Transverse colon (tissue), 4 donors: ENCODE results near the gene SPATA2L. TPM values are rescaled to one million over a fixed set of nuclear protein-coding genes. Genes with fewer than 3 reads are reported as not detected.

ENCODE experiments used
- DNase-seq: peaks from one replicate; pipeline ENCODE4 v3.0.0-alpha.2; 2019
- H3K27ac ChIP-seq, 4 donors: fragments of 200-600 bp; sonication (generic); 2 replicates each; pipeline ENCODE4 v1.5.1; 2016 to 2018; ENCODE audit warnings: inconsistent platforms in 4 of 4
- H3K27me3 ChIP-seq: fragments of 200-600 bp; sonication (generic); 2 replicates; pipeline ENCODE4 v1.5.1; 2017; ENCODE audit warnings: inconsistent platforms
- H3K36me3 ChIP-seq, 4 donors: fragments of 200-600 bp; sonication (generic); 2 replicates each; pipeline ENCODE4 v1.5.1; 2017 to 2019; ENCODE audit warnings: inconsistent platforms in 4 of 4
- H3K4me1 ChIP-seq, 4 donors: fragments of 200-600 bp; sonication (generic); 2 replicates each; pipeline ENCODE4 v1.5.1; 2017 to 2020; ENCODE audit warnings: inconsistent platforms in 4 of 4
- H3K4me3 ChIP-seq, 4 donors: fragments of 200-600 bp; sonication (generic); 1 replicate in 1 of 4; 2 replicates in 3 of 4; pipeline versions ENCODE4 v1.5.1 to v1.6.1; 2017 to 2019; ENCODE audit warnings: inconsistent platforms in 4 of 4
- H3K9me3 ChIP-seq, 2 donors: fragments of 200-600 bp; sonication (generic); 2 replicates each; pipeline ENCODE4 v1.5.1; 2017 to 2019; ENCODE audit warnings: inconsistent platforms in 2 of 2
- CTCF ChIP-seq, 5 experiments: fragments of 200-600 bp in 3 of 5; fragments of 450-650 bp in 2 of 5; sonication (generic) in 3 of 5; IDR thresholded peaks; 1 replicate in 2 of 5; 2 replicates in 3 of 5; pipeline ENCODE4 v1.5.1; 2016 to 2017; ENCODE audit warnings: antibody characterized with exemption in 5 of 5, inconsistent platforms in 3 of 5, mild to moderate bottlenecking in 2 of 5, moderate library complexity in 1 of 5
- EP300 ChIP-seq: sonication (generic); formaldehyde crosslinking; IDR thresholded peaks from one replicate; pipeline ENCODE4 v1.6.1; 2017; ENCODE audit warnings: antibody characterized with exemption, low read depth
- POLR2A ChIP-seq: fragments of 450-650 bp; IDR thresholded peaks from one replicate; pipeline ENCODE4 v1.6.1; 2016; ENCODE audit warnings: antibody characterized with exemption, mild to moderate bottlenecking, moderate library complexity
- POLR2AphosphoS5 ChIP-seq, 3 donors: sonication (generic); formaldehyde crosslinking; IDR thresholded peaks; one replicate each; pipeline ENCODE4 v1.6.1; 2016; ENCODE audit warnings: antibody characterized with exemption in 3 of 3
- WGBS, 2 donors: methylation state at CpG; one replicate each; pipeline ENCODE4 v1.1.5; 2018; ENCODE audit warnings: low coverage in 1 of 2; 5-methylcytosine and 5-hydroxymethylcytosine counted together
- in situ Hi-C, 4 donors: fragments of 200-750 bp; cut with MboI; loops; one replicate each; pipeline versions ENCODE4 v1.15.0 to v1.15.1; 2017; ENCODE audit warnings: low sequenced_read_pairs in 3 of 4, low pct_ligation_motif_present in 1 of 4, low pct_unique_long_range_greater_than_20kb in 1 of 4
- intact Hi-C: fragments of 100-400 bp; cut with DNase I; formaldehyde crosslinking; loops from one replicate; pipeline ENCODE4 v1.15.1; 2023; ENCODE audit warnings: low total_unique reads
- total RNA-seq, 4 donors: library from RNA; depleted of rRNA; stranded (reverse); fragments of >200 nt; gene quantifications; one replicate each; pipeline ENCODE4 v1.1.0, GENCODE V29; 2016

The SPATA2L gene
- total RNA-seq, 4 donors from 2014 or later = 30.8 to 83.0 (median 60.6) TPM

- H3K27ac ChIP-seq = no peak overlapping the region
- intact Hi-C loops = no loop called here
- no peaks in the 10 kb centered on the region for H3K9me3 ChIP-seq
- no peak overlapping the region for H3K4me3 ChIP-seq
- 60 to 91% methylated on average over 2 to 23 of the region's 29 CpGs for WGBS, 2 donors
- H3K4me1 ChIP-seq = peaks cover 3 to 29% (median 15%) of the 10 kb centered on the region in 4 donors
- DNase-seq = no peak
- H3K36me3 ChIP-seq = no peaks in the 10 kb centered on the region
- in situ Hi-C loops = no loop called here
- TF ChIP-seq POLR2AphosphoS5 (IDR thresholded peaks at IDR 0.05) (no peak), CTCF (IDR thresholded peaks at IDR 0.05) (no peak), EP300 (no peak), POLR2A (no peak)
- peaks cover 9% of the 10 kb centered on the region for H3K27me3 ChIP-seq
Observed at GRCh38 chr16:89716916-89717687, 15.6 kb upstream of the SPATA2L start.

GRCh38 chr16:89716493-89716892 lies 15.0 kb upstream of the SPATA2L start:
- TF ChIP-seq POLR2AphosphoS5 (IDR thresholded peaks at IDR 0.05) = no peak
- peaks cover 7 to 34% (median 20%) of the 10 kb centered on the region in 4 donors for H3K4me1 ChIP-seq
- H3K4me3 ChIP-seq = no peak overlapping the region
- H3K36me3 ChIP-seq = no peaks in the 10 kb centered on the region
- no peak overlapping the region for H3K27ac ChIP-seq
- 92% methylated on average over 6 to 15 of the region's 15 CpGs for WGBS, 2 donors
- peaks cover 12% of the 10 kb centered on the region for H3K27me3 ChIP-seq
- in situ Hi-C loops (no loop called here), intact Hi-C loops (no loop called here)
- DNase-seq = no peak
- no peaks in the 10 kb centered on the region for H3K9me3 ChIP-seq

- H3K36me3 ChIP-seq = no peaks in the 10 kb centered on the region
Observed at GRCh38 chr16:89712274-89712781, 10.8 kb upstream of the SPATA2L start.

GRCh38 chr16:89711601-89712273 lies 10.2 kb upstream of the SPATA2L start:
- peaks cover 12% of the 10 kb centered on the region for H3K27me3 ChIP-seq
- H3K9me3 ChIP-seq = no peaks in the 10 kb centered on the region
- intact Hi-C loops (no loop called here), in situ Hi-C loops (no loop called here)
- WGBS, 2 donors = 5% methylated on average over 12 of the region's 48 CpGs; no CpG with 5 or more reads in 1 of the 2 donors
- peak; percentile 74 for DNase-seq
- no peaks in the 10 kb centered on the region for H3K36me3 ChIP-seq
- peaks cover 7 to 26% (median 16%) of the 10 kb centered on the region in 4 donors for H3K4me1 ChIP-seq
- peak overlapping the region in 1 of 4 donors; percentile 43 for H3K27ac ChIP-seq
- H3K4me3 ChIP-seq = peak overlapping the region; percentile 8 to 44 (median 30)
- TF ChIP-seq POLR2A (peak; percentile 10), POLR2AphosphoS5 (IDR thresholded peaks at IDR 0.05) (peak in 1 of 3 donors; percentile 7), CTCF (IDR thresholded peaks at IDR 0.05) (no peak)

More at GRCh38 chr16:89712274-89712781, 10.8 kb upstream of the SPATA2L start:
- no peaks in the 10 kb centered on the region for H3K9me3 ChIP-seq
- H3K27me3 ChIP-seq = peaks cover 12% of the 10 kb centered on the region
- TF ChIP-seq EP300 = no peak
- no peak for TF ChIP-seq POLR2A
- no peak for TF ChIP-seq POLR2AphosphoS5 (IDR thresholded peaks at IDR 0.05)
- TF ChIP-seq CTCF (IDR thresholded peaks at IDR 0.05) = no peak
- H3K4me3 ChIP-seq = peak overlapping the region in 3 of 4 donors; percentile 22 to 44 (median 37)
- H3K27ac ChIP-seq = no peak overlapping the region
- no peak for DNase-seq
- H3K4me1 ChIP-seq = peaks cover 7 to 26% (median 16%) of the 10 kb centered on the region in 4 donors
- intact Hi-C loops = no loop called here
- in situ Hi-C loops = no loop called here
- WGBS, 2 donors = 13% methylated on average over 3 to 21 of the region's 22 CpGs
